AG10803 (cell line): Measurements from ENCODE around the gene IL1RAP.

ENCODE experiments used
- DNase-seq: peaks from one replicate; pipeline ENCODE4 v3.0.0; 2010; ENCODE audit warnings: low read depth
- H3K4me3 ChIP-seq: 2 replicates; pipeline ENCODE4 v1.5.1; 2011; ENCODE audit warnings: mild to moderate bottlenecking, low read length, control low read depth
- TF ChIP-seq, protein P1 (sequence below): conservative IDR thresholded peaks from 2 replicates; pipeline ENCODE4 v1.5.1; 2011; ENCODE audit warnings: mild to moderate bottlenecking, low read length, control low read depth, inconsistent platforms

Gene IL1RAP

GRCh38 chr3:190596349-190597285 is 82.7 kb downstream of the IL1RAP start:
- TF ChIP-seq, protein P1, sequence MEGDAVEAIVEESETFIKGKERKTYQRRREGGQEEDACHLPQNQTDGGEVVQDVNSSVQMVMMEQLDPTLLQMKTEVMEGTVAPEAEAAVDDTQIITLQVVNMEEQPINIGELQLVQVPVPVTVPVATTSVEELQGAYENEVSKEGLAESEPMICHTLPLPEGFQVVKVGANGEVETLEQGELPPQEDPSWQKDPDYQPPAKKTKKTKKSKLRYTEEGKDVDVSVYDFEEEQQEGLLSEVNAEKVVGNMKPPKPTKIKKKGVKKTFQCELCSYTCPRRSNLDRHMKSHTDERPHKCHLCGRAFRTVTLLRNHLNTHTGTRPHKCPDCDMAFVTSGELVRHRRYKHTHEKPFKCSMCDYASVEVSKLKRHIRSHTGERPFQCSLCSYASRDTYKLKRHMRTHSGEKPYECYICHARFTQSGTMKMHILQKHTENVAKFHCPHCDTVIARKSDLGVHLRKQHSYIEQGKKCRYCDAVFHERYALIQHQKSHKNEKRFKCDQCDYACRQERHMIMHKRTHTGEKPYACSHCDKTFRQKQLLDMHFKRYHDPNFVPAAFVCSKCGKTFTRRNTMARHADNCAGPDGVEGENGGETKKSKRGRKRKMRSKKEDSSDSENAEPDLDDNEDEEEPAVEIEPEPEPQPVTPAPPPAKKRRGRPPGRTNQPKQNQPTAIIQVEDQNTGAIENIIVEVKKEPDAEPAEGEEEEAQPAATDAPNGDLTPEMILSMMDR, result no peak
- H3K4me3 ChIP-seq, result no peak overlapping the region
- DNase-seq, result no peak

GRCh38 chr3:190597291-190597690 is 83.4 kb downstream of the IL1RAP start:
- TF ChIP-seq, protein P1, result no peak
- H3K4me3 ChIP-seq, result no peak overlapping the region
- DNase-seq, result no peak

GRCh38 chr3:190601622-190602021 is 87.7 kb downstream of the IL1RAP start:
- DNase-seq, result no peak
- H3K4me3 ChIP-seq, result no peak overlapping the region
- TF ChIP-seq, protein P1, result no peak

- TF ChIP-seq, protein P1, result no peak
- no peak overlapping the region for H3K4me3 ChIP-seq
- DNase-seq, result no peak
These were observed 91.5 kb downstream of the IL1RAP start for GRCh38 chr3:190605385-190605784.

DNA sequence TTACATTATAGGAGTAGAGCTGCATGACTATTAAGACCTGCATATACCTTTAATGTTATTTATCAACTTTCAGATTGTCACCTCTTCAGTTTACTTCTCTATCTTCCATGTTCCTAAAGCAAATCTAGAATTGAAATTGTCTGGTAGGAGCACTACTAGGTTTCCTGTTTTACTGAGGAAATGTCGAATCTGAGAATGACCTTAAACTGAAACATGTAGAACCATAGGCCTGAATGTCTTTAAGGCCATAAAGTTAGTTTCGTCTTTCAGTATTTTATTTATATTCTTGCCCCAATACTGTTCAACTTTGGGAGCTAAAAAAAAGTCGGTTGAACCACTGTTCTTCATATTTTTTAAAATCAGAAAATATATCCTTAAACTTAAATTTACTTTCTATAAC is 92.7 kb downstream of the IL1RAP start:
- H3K4me3 ChIP-seq, result no peak overlapping the region
- TF ChIP-seq, protein P1, result no peak
- no peak for DNase-seq

DNA sequence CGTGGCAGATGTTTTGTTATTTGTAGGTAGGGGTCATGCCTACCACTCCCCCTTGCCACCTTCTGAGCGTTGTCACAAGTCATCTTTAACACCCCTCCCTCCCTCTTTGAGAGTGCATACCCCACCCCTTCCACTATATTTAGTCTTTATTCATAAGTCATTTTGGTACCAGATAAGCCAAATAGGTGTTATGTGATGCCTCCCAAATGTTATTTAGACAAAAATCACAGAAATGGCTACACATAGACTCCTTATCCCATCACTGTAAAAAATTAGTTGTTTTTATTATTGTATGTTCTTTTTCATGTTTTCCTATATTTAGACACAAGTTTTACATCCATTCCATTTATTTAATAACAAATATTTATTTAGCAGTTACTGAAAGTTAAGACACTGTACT is 93.1 kb downstream of the IL1RAP start:
- no peak overlapping the region for H3K4me3 ChIP-seq
- TF ChIP-seq, protein P1, result no peak
- DNase-seq, result no peak
